HepG2 (cell line): ENCODE data around the gene GUSB. TPM values are rescaled to one million over a fixed set of nuclear protein-coding genes. Genes with fewer than 3 reads are reported as not detected.
A peak's percentile ranks its signal among the peaks of the same experiment; 100 is the strongest.

Experiments used
- CHD4 ChIP-seq: fragments of 200-600 bp; sonication (generic); IDR thresholded peaks from 2 replicates; pipeline ENCODE4 v1.7.0; 2017; ENCODE audit warnings: mild to moderate bottlenecking, low read length, borderline replicate concordance
- ELF3 ChIP-seq: IDR thresholded peaks from 2 replicates; pipeline ENCODE4 v1.6.1; 2016; ENCODE audit warnings: missing genetic modification reagents, missing compliant biosample characterization
- FLYWCH1 ChIP-seq: sonication (generic); formaldehyde crosslinking; IDR thresholded peaks from 2 replicates; pipeline ENCODE4 v1.8.1; 2023; ENCODE audit warnings: mild to moderate bottlenecking, missing genetic modification reagents
- GTF3A ChIP-seq: sonication (generic); formaldehyde crosslinking; conservative IDR thresholded peaks from 2 replicates; pipeline ENCODE4 v1.4.0; 2020; ENCODE audit warnings: mild to moderate bottlenecking, missing genetic modification reagents
- HOXA7 ChIP-seq: sonication (generic); formaldehyde crosslinking; IDR thresholded peaks from 2 replicates; pipeline ENCODE4 v1.8.1; 2022; ENCODE audit warnings: mild to moderate bottlenecking, missing genetic modification reagents, moderate library complexity
- KMT2B ChIP-seq: IDR thresholded peaks from 2 replicates; pipeline ENCODE4 v1.6.1; 2016; ENCODE audit warnings: missing genetic modification reagents, missing compliant biosample characterization
- MED1 ChIP-seq: sonication (generic); formaldehyde crosslinking; IDR thresholded peaks from 2 replicates; pipeline ENCODE4 v1.4.0; 2020; ENCODE audit warnings: missing genetic modification reagents
- MYNN ChIP-seq: sonication (generic); formaldehyde crosslinking; IDR thresholded peaks from 2 replicates; pipeline ENCODE4 v1.4.0; 2020; ENCODE audit warnings: mild to moderate bottlenecking, low read depth, missing genetic modification reagents
- NFYB ChIP-seq: sonication (generic); formaldehyde crosslinking; IDR thresholded peaks from 2 replicates; pipeline ENCODE4 v1.4.0; 2020; ENCODE audit warnings: missing genetic modification reagents
- NRL ChIP-seq: sonication (generic); formaldehyde crosslinking; IDR thresholded peaks from 2 replicates; pipeline ENCODE4 v1.5.0; 2020; ENCODE audit warnings: missing genetic modification reagents, mild to moderate bottlenecking, moderate library complexity, borderline replicate concordance
- POGZ ChIP-seq: sonication (generic); formaldehyde crosslinking; IDR thresholded peaks from 2 replicates; pipeline ENCODE4 v1.4.0; 2020; ENCODE audit warnings: mild to moderate bottlenecking, missing genetic modification reagents
- PRPF4 ChIP-seq: fragments of 200-400 bp; formaldehyde crosslinking; IDR thresholded peaks from 2 replicates; pipeline ENCODE4 v1.6.1; 2016; ENCODE audit warnings: low read length, low read depth; ENCODE audit not compliant: poor library complexity, severe bottlenecking
- RCOR2 ChIP-seq: IDR thresholded peaks from 2 replicates; pipeline ENCODE4 v1.6.1; 2016; ENCODE audit warnings: missing biosample characterization, missing genetic modification reagents
- SP2 ChIP-seq: sonication (generic); formaldehyde crosslinking; IDR thresholded peaks from 2 replicates; pipeline ENCODE4 v1.5.1; 2020; ENCODE audit warnings: mild to moderate bottlenecking, missing genetic modification reagents
- TFE3 ChIP-seq: IDR thresholded peaks from 2 replicates; pipeline ENCODE4 v1.6.1; 2016
- TIGD3 ChIP-seq: sonication (generic); formaldehyde crosslinking; IDR thresholded peaks from 2 replicates; pipeline ENCODE4 v1.5.1; 2020; ENCODE audit warnings: mild to moderate bottlenecking, missing genetic modification reagents, borderline replicate concordance
- ZNF124 ChIP-seq: sonication (generic); formaldehyde crosslinking; IDR thresholded peaks from 2 replicates; pipeline ENCODE4 v1.4.0; 2020; ENCODE audit warnings: missing genetic modification reagents
- ZNF280D ChIP-seq: sonication (generic); formaldehyde crosslinking; IDR thresholded peaks from 2 replicates; pipeline ENCODE4 v1.5.1; 2020; ENCODE audit warnings: mild to moderate bottlenecking, missing genetic modification reagents
- ZNF883 ChIP-seq: sonication (generic); formaldehyde crosslinking; IDR thresholded peaks from 2 replicates; pipeline ENCODE4 v1.5.1; 2020; ENCODE audit warnings: mild to moderate bottlenecking, missing genetic modification reagents; ENCODE audit errors: not compliant biosample characterization
- polyA plus RNA-seq, 8 experiments: library from polyadenylated mRNA; depleted of rRNA in 3 of 8; stranded (reverse) in 7 of 8; unstranded in 1 of 8; fragments of >200 nt; fragmentation: Illumina TruSeq in 4 of 8; extraction: Trizol in 4 of 8; gene quantifications; 2 replicates each; pipeline versions ENCODE4 v1.2.1 to v1.2.3, GENCODE V29; 2011 to 2016; ENCODE audit warnings: low read depth in 4 of 8, missing spikeins in 1 of 8, mixed read lengths in 1 of 8; ENCODE audit not compliant: insufficient read depth in 1 of 8
- total RNA-seq, 5 experiments: library from RNA; depleted of rRNA; stranded (reverse); fragments of >200 nt; fragmentation: Illumina TruSeq; extraction: Trizol; gene quantifications; 2 replicates each; pipeline ENCODE4 v1.2.3, GENCODE V29; 2016; ENCODE audit warnings: low read depth in 1 of 5
- TF ChIP-seq, protein P1 (sequence below): IDR thresholded peaks from 2 replicates; pipeline ENCODE4 v1.6.1; 2012; ENCODE audit warnings: low read length, improper control_type of control experiment

The GUSB gene
- total and polyA plus RNA-seq, 2 of the 13 experiments (the other 11 are each of a cell fraction or from before 2014, with no cell fraction given), result 18.8 to 60.0 TPM

GRCh38 chr7:65981965-65982792 lies at the start of gene GUSB (continued):
- TF ChIP-seq TFE3 (CRISPR knock-in tag), result peak; percentile 93
- TF ChIP-seq, protein P1, sequence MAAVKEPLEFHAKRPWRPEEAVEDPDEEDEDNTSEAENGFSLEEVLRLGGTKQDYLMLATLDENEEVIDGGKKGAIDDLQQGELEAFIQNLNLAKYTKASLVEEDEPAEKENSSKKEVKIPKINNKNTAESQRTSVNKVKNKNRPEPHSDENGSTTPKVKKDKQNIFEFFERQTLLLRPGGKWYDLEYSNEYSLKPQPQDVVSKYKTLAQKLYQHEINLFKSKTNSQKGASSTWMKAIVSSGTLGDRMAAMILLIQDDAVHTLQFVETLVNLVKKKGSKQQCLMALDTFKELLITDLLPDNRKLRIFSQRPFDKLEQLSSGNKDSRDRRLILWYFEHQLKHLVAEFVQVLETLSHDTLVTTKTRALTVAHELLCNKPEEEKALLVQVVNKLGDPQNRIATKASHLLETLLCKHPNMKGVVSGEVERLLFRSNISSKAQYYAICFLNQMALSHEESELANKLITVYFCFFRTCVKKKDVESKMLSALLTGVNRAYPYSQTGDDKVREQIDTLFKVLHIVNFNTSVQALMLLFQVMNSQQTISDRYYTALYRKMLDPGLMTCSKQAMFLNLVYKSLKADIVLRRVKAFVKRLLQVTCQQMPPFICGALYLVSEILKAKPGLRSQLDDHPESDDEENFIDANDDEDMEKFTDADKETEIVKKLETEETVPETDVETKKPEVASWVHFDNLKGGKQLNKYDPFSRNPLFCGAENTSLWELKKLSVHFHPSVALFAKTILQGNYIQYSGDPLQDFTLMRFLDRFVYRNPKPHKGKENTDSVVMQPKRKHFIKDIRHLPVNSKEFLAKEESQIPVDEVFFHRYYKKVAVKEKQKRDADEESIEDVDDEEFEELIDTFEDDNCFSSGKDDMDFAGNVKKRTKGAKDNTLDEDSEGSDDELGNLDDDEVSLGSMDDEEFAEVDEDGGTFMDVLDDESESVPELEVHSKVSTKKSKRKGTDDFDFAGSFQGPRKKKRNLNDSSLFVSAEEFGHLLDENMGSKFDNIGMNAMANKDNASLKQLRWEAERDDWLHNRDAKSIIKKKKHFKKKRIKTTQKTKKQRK, result no peak
- TF ChIP-seq KMT2B (CRISPR knock-in tag), result peak; percentile 98
- TF ChIP-seq NFYB (CRISPR knock-in tag), result peak; percentile 52
- TF ChIP-seq MED1 (CRISPR knock-in tag), result peak; percentile 85
- no peak for TF ChIP-seq FLYWCH1 (CRISPR knock-in tag)
- TF ChIP-seq SP2, result peak; percentile 45; the same call in 1 of the 2 replicates
- 0 out of 2 replicates have a peak, but pooled peaks have one; percentile 31 for TF ChIP-seq RCOR2 (CRISPR knock-in tag)
- TF ChIP-seq HOXA7 (CRISPR knock-in tag), result no peak
- peak; percentile 87 for TF ChIP-seq ZNF883 (CRISPR knock-in tag)
- 0 out of 2 replicates have a peak, but pooled peaks have one; percentile 53 for TF ChIP-seq ZNF124
- no peak for TF ChIP-seq PRPF4
- no peak for TF ChIP-seq GTF3A (CRISPR knock-in tag)
- TF ChIP-seq CHD4, result no peak; the same call in 1 of the 2 replicates
- peak; percentile 63; the same call in 1 of the 2 replicates for TF ChIP-seq MYNN (CRISPR knock-in tag)
- peak; percentile 80; the same call in 1 of the 2 replicates for TF ChIP-seq ELF3 (CRISPR knock-in tag)
- TF ChIP-seq ZNF280D (CRISPR knock-in tag), result peak; percentile 59; the same call in 1 of the 2 replicates
- 0 out of 2 replicates have a peak, but pooled peaks have one; percentile 46 for TF ChIP-seq TIGD3 (CRISPR knock-in tag)
- peak; percentile 93; the same call in 1 of the 2 replicates for TF ChIP-seq NRL (CRISPR knock-in tag)
- peak; percentile 89 for TF ChIP-seq POGZ
